Keratinocyte (primary cell): Measurements from ENCODE around the gene SP110.

Experiments used
- EZH2 ChIP-seq: IDR thresholded peaks from one replicate; pipeline ENCODE4 v1.6.1; 2012; ENCODE audit warnings: inconsistent platforms, mild to moderate bottlenecking, low read length, moderate library complexity
- TF ChIP-seq, protein P1 (sequence below), 3 experiments: IDR thresholded peaks in 1 of 3; conservative IDR thresholded peaks in 1 of 3; optimal IDR thresholded peaks in 1 of 3; 2 replicates in 2 of 3; 3 replicates in 1 of 3; pipeline versions ENCODE3 to v1.5.1; 2011; ENCODE audit warnings: low read length in 3 of 3, mild to moderate bottlenecking in 3 of 3, moderate library complexity in 2 of 3, control low read depth in 1 of 3, inconsistent platforms in 1 of 3; ENCODE audit not compliant: insufficient read depth in 2 of 3; ENCODE audit errors: extremely low read depth in 1 of 3

DNA sequence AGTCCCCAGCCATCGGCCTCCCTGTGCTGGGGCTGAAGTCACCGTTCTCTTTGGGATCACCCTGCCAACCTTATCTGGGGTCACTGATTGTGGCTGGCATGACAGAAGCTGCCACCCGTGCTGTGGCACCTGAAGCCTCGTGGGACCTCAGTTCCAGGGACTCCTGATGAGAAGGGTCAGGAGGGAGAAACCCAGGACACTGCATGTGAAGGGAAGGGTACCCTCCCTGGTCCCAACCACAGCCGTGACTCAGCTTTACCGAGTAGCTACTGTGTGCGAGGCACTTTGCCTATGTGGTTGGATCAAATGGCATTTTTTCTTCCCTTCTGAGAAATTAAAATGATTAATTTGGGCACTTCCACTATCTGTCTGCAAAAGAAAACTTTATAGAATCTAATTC is 64.4 kb downstream of the SP110 start:
- TF ChIP-seq, protein P1, sequence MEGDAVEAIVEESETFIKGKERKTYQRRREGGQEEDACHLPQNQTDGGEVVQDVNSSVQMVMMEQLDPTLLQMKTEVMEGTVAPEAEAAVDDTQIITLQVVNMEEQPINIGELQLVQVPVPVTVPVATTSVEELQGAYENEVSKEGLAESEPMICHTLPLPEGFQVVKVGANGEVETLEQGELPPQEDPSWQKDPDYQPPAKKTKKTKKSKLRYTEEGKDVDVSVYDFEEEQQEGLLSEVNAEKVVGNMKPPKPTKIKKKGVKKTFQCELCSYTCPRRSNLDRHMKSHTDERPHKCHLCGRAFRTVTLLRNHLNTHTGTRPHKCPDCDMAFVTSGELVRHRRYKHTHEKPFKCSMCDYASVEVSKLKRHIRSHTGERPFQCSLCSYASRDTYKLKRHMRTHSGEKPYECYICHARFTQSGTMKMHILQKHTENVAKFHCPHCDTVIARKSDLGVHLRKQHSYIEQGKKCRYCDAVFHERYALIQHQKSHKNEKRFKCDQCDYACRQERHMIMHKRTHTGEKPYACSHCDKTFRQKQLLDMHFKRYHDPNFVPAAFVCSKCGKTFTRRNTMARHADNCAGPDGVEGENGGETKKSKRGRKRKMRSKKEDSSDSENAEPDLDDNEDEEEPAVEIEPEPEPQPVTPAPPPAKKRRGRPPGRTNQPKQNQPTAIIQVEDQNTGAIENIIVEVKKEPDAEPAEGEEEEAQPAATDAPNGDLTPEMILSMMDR (optimal IDR thresholded peaks at IDR 0.05 in 1 of 3, IDR thresholded peaks at IDR 0.05 in 1 of 3, conservative IDR thresholded peaks at IDR 0.05 in 1 of 3; ENCODE audit: extremely low read depth in 1 of 3, insufficient read depth in 2 of 3, low read length in 3 of 3) = no peak
- no peak for TF ChIP-seq EZH2
